Lower leg skin (tissue), 4 donors: ENCODE data around the gene PDLIM5. TPM values are rescaled to one million over a fixed set of nuclear protein-coding genes. Genes with fewer than 3 reads are reported as not detected.
"Not testable (repeated sequence)": the region's sequence is repeated elsewhere in the genome, so short reads cannot be mapped to it uniquely, and the experiment has no call there.

Experiments used
- DNase-seq, 2 donors: peaks; one replicate each; pipeline ENCODE4 v3.0.0-alpha.2; 2019; ENCODE audit warnings: low spot score in 2 of 2
- H3K4me3 ChIP-seq: fragments of 200-600 bp; sonication (generic); 2 replicates; pipeline ENCODE4 v1.5.1; 2017; ENCODE audit warnings: mild to moderate bottlenecking, low read depth; ENCODE audit not compliant: poor library complexity, severe bottlenecking
- POLR2A ChIP-seq, 2 donors: fragments of 450-650 bp; IDR thresholded peaks; one replicate each; pipeline ENCODE4 v1.6.1; 2016 to 2017; ENCODE audit warnings: antibody characterized with exemption in 2 of 2, mild to moderate bottlenecking in 1 of 2, moderate library complexity in 1 of 2
- WGBS, 2 donors: methylation state at CpG; one replicate each; pipeline ENCODE4 v1.1.5; 2018; 5-methylcytosine and 5-hydroxymethylcytosine counted together
- intact Hi-C: fragments of 100-400 bp; cut with DNase I; formaldehyde crosslinking; loops from one replicate; pipeline ENCODE4 v1.15.0; 2023; ENCODE audit warnings: low total_unique reads
- total RNA-seq, 4 donors: library from RNA; depleted of rRNA; stranded (reverse); fragments of >200 nt; gene quantifications; one replicate each; pipeline ENCODE4 v1.1.0, GENCODE V29; 2016
- TF ChIP-seq, protein P1 (sequence below), 3 donors: fragments of 450-650 bp; IDR thresholded peaks; one replicate each; pipeline ENCODE4 v1.5.1; 2016; ENCODE audit warnings: antibody characterized with exemption in 3 of 3, mild to moderate bottlenecking in 3 of 3, moderate library complexity in 2 of 3

The PDLIM5 gene
- total RNA-seq, 4 donors from 2014 or later, result 65.8 to 81.4 (median 72.0) TPM

DNA sequence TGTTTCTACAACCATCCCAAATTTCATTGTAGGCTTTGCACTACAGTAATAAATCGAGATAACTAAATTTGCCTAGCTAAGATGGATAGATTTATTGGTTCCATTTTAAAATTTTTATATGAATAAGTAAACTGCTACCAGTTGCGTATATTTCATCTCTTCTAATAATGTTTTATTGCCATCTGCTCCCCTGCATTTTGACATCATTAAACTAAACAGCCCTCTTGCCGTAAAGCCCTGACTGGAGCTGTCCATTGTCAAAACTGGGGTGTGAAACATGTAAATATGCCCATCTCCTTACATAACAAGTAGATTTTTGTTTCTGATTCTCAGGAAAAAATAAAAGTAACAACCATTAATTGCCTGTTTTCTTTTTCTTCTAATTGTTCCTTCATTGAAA is 175.2 kb downstream of the PDLIM5 start:
- 90 to 94% methylated on average over 3 of the region's 3 CpGs for WGBS, 2 donors
- no peak for DNase-seq
- no peak overlapping the region for H3K4me3 ChIP-seq
- intact Hi-C loops, result no loop called here
- TF ChIP-seq, protein P1, sequence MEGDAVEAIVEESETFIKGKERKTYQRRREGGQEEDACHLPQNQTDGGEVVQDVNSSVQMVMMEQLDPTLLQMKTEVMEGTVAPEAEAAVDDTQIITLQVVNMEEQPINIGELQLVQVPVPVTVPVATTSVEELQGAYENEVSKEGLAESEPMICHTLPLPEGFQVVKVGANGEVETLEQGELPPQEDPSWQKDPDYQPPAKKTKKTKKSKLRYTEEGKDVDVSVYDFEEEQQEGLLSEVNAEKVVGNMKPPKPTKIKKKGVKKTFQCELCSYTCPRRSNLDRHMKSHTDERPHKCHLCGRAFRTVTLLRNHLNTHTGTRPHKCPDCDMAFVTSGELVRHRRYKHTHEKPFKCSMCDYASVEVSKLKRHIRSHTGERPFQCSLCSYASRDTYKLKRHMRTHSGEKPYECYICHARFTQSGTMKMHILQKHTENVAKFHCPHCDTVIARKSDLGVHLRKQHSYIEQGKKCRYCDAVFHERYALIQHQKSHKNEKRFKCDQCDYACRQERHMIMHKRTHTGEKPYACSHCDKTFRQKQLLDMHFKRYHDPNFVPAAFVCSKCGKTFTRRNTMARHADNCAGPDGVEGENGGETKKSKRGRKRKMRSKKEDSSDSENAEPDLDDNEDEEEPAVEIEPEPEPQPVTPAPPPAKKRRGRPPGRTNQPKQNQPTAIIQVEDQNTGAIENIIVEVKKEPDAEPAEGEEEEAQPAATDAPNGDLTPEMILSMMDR (IDR thresholded peaks at IDR 0.05), result no peak
- no peak for TF ChIP-seq POLR2A (IDR thresholded peaks at IDR 0.05)

DNA sequence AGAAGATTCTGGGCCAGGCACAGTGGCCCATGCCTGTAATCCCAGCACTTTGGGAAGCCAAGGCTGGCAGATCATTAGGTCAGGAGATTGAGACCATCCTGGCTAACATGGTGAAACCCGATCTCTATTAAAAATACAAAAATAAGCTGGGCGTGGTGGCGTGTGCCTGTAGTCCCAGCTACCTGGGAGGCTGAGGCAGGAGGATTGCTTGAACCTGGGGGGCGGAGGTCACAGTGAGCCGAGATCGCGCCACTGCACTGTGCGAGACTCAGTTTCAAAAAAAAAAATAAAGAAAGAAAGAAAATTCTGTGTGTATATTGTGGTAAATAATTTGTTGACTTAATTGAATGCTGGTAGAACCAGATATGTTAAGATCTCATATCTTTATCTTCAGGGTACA is 177.3 kb downstream of the PDLIM5 start:
- 96 to 98% methylated on average over 8 of the region's 8 CpGs for WGBS, 2 donors
- H3K4me3 ChIP-seq, intact Hi-C loops, DNase-seq: not testable (repeated sequence)

DNA sequence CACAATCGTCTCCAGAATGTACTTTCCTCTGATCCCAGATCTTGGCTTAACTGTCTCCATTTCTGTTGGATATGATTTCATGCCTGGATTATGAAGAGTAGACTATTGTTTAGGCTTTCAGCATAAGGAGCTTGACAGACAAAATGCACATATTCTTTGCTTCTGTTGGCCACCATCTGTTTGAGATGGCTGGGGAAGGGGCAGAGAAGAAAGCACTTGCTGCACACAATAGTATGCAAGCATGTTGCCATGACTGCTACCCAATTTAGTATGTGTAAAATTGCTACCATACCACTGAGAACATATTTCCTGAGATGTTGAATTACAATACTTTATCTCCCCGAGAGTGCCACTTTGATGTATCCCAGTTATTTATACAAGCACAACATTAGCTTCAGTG is 178.1 kb downstream of the PDLIM5 start:
- no peak for DNase-seq
- no peak overlapping the region for H3K4me3 ChIP-seq
- TF ChIP-seq, protein P1 (IDR thresholded peaks at IDR 0.05), result no peak
- no peak for TF ChIP-seq POLR2A (IDR thresholded peaks at IDR 0.05)
- intact Hi-C loops, result no loop called here
- 70 to 72% methylated on average over 2 of the region's 2 CpGs for WGBS, 2 donors

DNA sequence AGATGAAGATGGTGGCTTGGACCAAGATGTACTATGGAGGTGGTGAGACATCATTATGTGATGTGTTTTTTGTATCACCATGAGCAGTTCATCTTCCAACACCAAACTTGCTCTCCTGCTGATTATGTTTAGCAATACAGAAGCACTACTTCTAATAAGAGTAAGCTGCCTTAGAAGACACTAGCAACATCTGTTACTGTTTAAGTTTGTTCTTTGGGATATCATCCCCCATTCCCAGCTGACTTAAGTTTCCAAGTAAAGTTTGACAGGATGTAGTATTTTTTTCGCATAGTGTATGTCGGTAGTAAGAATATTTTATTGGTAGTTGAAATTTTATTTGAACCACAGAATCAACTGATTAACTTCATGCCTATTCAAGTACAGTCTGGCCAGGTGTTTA is 182.5 kb downstream of the PDLIM5 start:
- DNase-seq, result no peak
- intact Hi-C loops, result no loop called here
- TF ChIP-seq POLR2A (IDR thresholded peaks at IDR 0.05), result no peak
- TF ChIP-seq, protein P1 (IDR thresholded peaks at IDR 0.05), result no peak
- no peak overlapping the region for H3K4me3 ChIP-seq
- WGBS, 2 donors, result 60 to 68% methylated on average over 2 of the region's 2 CpGs

DNA sequence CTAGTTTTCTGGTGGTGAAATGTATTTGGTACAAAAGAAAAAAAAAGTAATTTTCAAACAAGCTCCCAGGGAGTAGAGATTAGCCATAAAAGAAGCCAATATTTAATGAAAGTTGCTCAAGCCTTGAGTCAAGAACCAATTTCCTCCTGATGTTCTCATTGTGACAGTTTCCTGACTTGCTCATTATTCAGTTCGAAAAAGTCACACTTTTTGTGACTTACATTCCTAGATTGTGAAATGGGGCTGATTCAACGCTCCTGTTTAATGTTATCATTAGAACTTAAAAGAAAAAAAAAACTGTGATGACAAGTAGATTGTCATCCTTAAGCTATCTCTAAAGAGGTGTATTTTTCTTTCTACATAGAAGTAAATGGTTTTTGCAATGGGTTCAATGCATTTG is 183.4 kb downstream of the PDLIM5 start:
- TF ChIP-seq, protein P1 (IDR thresholded peaks at IDR 0.05), result no peak
- TF ChIP-seq POLR2A (IDR thresholded peaks at IDR 0.05), result no peak
- intact Hi-C loops, result no loop called here
- no peak overlapping the region for H3K4me3 ChIP-seq
- WGBS, 2 donors, result 86 to 89% methylated on average over 2 of the region's 2 CpGs
- DNase-seq, result no peak

DNA sequence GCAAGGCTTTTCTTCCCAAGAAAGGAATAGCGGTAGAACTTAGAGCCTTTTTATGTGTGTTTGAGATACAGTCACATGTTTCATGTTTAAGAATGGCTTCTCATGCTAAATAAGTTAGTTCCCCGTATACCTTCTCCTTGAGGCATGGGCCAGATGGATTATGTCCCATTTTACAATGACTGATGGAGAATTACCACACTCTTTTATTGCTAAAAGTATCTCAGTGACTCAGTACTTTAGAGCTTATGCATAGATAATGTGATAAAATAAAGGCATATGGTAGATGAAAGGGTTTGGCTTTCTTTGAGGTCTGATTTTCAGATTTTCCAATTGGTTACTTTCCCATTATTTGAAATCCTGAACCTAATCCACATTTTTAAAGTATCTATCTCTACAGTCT is 184.3 kb downstream of the PDLIM5 start:
- TF ChIP-seq, protein P1 (IDR thresholded peaks at IDR 0.05), result no peak
- no peak for TF ChIP-seq POLR2A (IDR thresholded peaks at IDR 0.05)
- no peak for DNase-seq
- intact Hi-C loops, result no loop called here
- H3K4me3 ChIP-seq, result no peak overlapping the region
- WGBS, 2 donors, result 75 to 91% methylated on average over 2 of the region's 2 CpGs
